Neuron (in vitro differentiated cells): ENCODE measurements around the gene FBXW2.

ENCODE experiments used
- H2AFZ ChIP-seq: one replicate; pipeline ENCODE4 v1.6.1; 2013; ENCODE audit warnings: low read depth, mild to moderate bottlenecking, inconsistent platforms, low read length, moderate library complexity
- H3K27me3 ChIP-seq: one replicate; pipeline ENCODE4 v1.6.1; 2013; ENCODE audit warnings: low read length; ENCODE audit not compliant: insufficient read depth
- H3K36me3 ChIP-seq: one replicate; pipeline ENCODE4 v1.6.1; 2013; ENCODE audit warnings: low read length; ENCODE audit not compliant: insufficient read depth
- H3K4me1 ChIP-seq: one replicate; pipeline ENCODE4 v1.6.1; 2013; ENCODE audit warnings: low read length; ENCODE audit not compliant: insufficient read depth
- H3K4me3 ChIP-seq: 2 replicates; pipeline ENCODE4 v1.5.1; 2013; ENCODE audit warnings: mild to moderate bottlenecking, low read length, moderate library complexity
- H3K9me3 ChIP-seq: one replicate; pipeline ENCODE4 v1.6.1; 2013; ENCODE audit warnings: low read length

FBXW2 gene, protein sequence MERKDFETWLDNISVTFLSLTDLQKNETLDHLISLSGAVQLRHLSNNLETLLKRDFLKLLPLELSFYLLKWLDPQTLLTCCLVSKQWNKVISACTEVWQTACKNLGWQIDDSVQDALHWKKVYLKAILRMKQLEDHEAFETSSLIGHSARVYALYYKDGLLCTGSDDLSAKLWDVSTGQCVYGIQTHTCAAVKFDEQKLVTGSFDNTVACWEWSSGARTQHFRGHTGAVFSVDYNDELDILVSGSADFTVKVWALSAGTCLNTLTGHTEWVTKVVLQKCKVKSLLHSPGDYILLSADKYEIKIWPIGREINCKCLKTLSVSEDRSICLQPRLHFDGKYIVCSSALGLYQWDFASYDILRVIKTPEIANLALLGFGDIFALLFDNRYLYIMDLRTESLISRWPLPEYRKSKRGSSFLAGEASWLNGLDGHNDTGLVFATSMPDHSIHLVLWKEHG

GRCh38 chr9:120792898-120793765 lies at the start of gene FBXW2:
Gene FBXW2 (minus strand): TSS chr9:120793416. CDS start chr9:120788258, 5,158 bp downstream.
- peaks cover 21% of the 10 kb centered on the region for H3K4me1 ChIP-seq
- H2AFZ ChIP-seq = peak within 1 kb of the TSS; percentile 83
- H3K9me3 ChIP-seq = no peaks in the 10 kb centered on the region
- peaks cover 20% of the 10 kb centered on the region for H3K36me3 ChIP-seq
- no peaks in the 10 kb centered on the region for H3K27me3 ChIP-seq
- H3K4me3 ChIP-seq = peak within 1 kb of the TSS; percentile 84

- no peaks in the 10 kb centered on the region for H3K27me3 ChIP-seq
- no peaks in the 10 kb centered on the region for H3K36me3 ChIP-seq
- no peak overlapping the region for H2AFZ ChIP-seq
- peaks cover 11% of the 10 kb centered on the region for H3K9me3 ChIP-seq
- H3K4me3 ChIP-seq = no peak overlapping the region
- H3K4me1 ChIP-seq = peaks cover 8% of the 10 kb centered on the region
Observed at GRCh38 chr9:120841930-120842684, 48.9 kb upstream of the FBXW2 start.

DNA sequence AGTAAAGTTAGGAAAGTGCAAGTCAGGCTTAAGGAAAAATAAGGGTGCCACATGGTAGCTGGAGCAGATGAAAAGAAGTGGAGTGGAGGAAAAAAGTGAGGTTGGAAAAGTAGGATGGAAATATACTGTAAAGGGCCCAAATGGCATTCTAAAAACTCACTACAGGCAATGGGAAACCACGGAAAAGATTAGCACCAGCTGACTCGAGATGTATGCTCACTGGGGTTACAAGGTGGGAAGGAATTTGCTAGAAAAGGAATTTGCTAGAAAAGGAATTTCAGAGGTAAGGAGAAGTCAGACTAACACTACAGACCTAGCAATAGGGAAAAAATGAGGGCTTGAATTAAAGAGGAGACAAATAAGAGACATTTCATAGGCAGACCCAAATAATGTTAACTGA lies 45.9 kb upstream of the FBXW2 start:
- H2AFZ ChIP-seq = no peak overlapping the region
- peaks cover 6% of the 10 kb centered on the region for H3K4me1 ChIP-seq
- no peaks in the 10 kb centered on the region for H3K36me3 ChIP-seq
- H3K9me3 ChIP-seq = peaks cover 11% of the 10 kb centered on the region
- no peak overlapping the region for H3K4me3 ChIP-seq
- H3K27me3 ChIP-seq = no peaks in the 10 kb centered on the region

- no peak overlapping the region for H2AFZ ChIP-seq
- H3K36me3 ChIP-seq = no peaks in the 10 kb centered on the region
- H3K4me1 ChIP-seq = peaks cover 6% of the 10 kb centered on the region
- H3K27me3 ChIP-seq = no peaks in the 10 kb centered on the region
- no peak overlapping the region for H3K4me3 ChIP-seq
- H3K9me3 ChIP-seq = peaks cover 5% of the 10 kb centered on the region
Observed at GRCh38 chr9:120837921-120838320, 44.7 kb upstream of the FBXW2 start.

- Histone ChIP-seq H3K4me1 (peaks cover 5% of the 10 kb centered on the region), H2AFZ (no peak overlapping the region), H3K36me3 (no peaks in the 10 kb centered on the region), H3K9me3 (no peaks in the 10 kb centered on the region), H3K27me3 (no peaks in the 10 kb centered on the region), H3K4me3 (no peak overlapping the region)
Observed at GRCh38 chr9:120833325-120833724, 40.1 kb upstream of the FBXW2 start.

GRCh38 chr9:120832807-120833206 lies 39.6 kb upstream of the FBXW2 start:
- no peaks in the 10 kb centered on the region for H3K36me3 ChIP-seq
- H3K4me1 ChIP-seq = no peaks in the 10 kb centered on the region
- no peaks in the 10 kb centered on the region for H3K9me3 ChIP-seq
- no peak overlapping the region for H2AFZ ChIP-seq
- no peak overlapping the region for H3K4me3 ChIP-seq
- no peaks in the 10 kb centered on the region for H3K27me3 ChIP-seq

GRCh38 chr9:120830865-120831264 lies 37.6 kb upstream of the FBXW2 start:
- H3K9me3 ChIP-seq = no peaks in the 10 kb centered on the region
- no peaks in the 10 kb centered on the region for H3K27me3 ChIP-seq
- H3K4me3 ChIP-seq = no peak overlapping the region
- no peak overlapping the region for H2AFZ ChIP-seq
- H3K4me1 ChIP-seq = no peaks in the 10 kb centered on the region
- H3K36me3 ChIP-seq = no peaks in the 10 kb centered on the region

DNA sequence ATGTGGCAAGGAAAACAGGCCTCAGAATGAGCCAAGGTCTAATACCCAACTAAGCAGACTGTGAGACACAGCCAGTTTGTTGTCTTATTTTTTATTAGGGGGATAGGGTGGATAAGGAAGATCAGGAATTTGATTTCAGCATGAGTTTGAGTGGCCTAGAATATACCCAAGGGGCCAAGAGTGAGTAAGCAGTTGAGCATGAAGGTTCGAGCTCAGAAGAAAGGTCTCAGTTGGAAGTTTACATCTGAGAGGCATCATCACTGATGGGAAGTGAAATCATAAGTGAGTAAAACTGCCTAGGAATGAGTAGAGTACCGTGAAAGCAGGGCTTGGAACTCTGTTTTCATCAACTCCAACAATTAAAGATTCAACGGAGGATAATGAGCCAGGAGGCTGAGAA lies 36.9 kb upstream of the FBXW2 start:
- Histone ChIP-seq H3K9me3 (no peaks in the 10 kb centered on the region), H3K36me3 (no peaks in the 10 kb centered on the region), H3K4me3 (no peak overlapping the region), H3K4me1 (no peaks in the 10 kb centered on the region), H2AFZ (no peak overlapping the region), H3K27me3 (no peaks in the 10 kb centered on the region)

DNA sequence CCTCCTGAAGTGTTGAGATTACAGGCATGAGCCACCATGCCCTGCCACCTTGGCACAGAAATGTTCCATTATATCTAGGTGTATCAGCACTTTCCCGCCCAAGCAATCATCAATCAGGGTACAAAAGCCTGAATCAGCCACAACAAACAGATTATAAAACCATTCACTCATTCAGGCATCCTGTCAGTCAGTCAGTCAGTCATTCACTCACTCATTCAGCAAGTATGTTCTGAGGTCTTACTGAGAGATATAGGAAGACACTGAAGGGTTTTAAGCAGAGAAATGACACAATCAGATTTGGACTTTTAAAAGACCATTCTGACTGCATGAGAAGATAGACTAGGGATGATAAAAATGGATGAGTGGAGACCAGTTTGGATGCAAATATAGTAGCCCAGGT lies 36.4 kb upstream of the FBXW2 start:
- H3K4me3 ChIP-seq = no peak overlapping the region
- no peaks in the 10 kb centered on the region for H3K27me3 ChIP-seq
- no peak overlapping the region for H2AFZ ChIP-seq
- no peaks in the 10 kb centered on the region for H3K9me3 ChIP-seq
- no peaks in the 10 kb centered on the region for H3K36me3 ChIP-seq
- H3K4me1 ChIP-seq = no peaks in the 10 kb centered on the region

DNA sequence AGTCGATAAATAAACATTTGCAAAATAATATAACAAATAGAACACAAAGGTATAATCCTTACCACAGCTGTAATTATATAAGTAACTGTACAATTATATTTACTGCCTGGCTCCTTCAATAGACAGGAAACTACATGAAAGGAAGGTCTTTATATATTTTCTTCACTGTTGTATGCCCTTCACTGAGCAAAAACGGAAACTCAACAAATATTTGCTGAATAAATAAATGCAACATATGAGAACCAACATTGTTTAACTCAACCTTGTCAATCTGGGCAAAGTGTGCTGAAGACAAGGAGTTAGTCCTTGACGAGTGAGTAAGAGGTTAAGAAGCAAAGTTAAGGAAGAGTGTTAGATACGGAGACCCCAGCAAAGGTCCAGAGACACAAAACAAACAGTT lies 26.9 kb upstream of the FBXW2 start:
- no peaks in the 10 kb centered on the region for H3K9me3 ChIP-seq
- H3K27me3 ChIP-seq = no peaks in the 10 kb centered on the region
- H2AFZ ChIP-seq = no peak overlapping the region
- no peaks in the 10 kb centered on the region for H3K4me1 ChIP-seq
- no peaks in the 10 kb centered on the region for H3K36me3 ChIP-seq
- no peak overlapping the region for H3K4me3 ChIP-seq

GRCh38 chr9:120818595-120818994 lies 25.4 kb upstream of the FBXW2 start:
- H3K36me3 ChIP-seq = no peaks in the 10 kb centered on the region

GRCh38 chr9:120815075-120815474 lies 21.9 kb upstream of the FBXW2 start:
- no peaks in the 10 kb centered on the region for H3K27me3 ChIP-seq
- H3K4me1 ChIP-seq = no peaks in the 10 kb centered on the region
- no peaks in the 10 kb centered on the region for H3K36me3 ChIP-seq

More at GRCh38 chr9:120818595-120818994, 25.4 kb upstream of the FBXW2 start:
- no peaks in the 10 kb centered on the region for H3K9me3 ChIP-seq
- H2AFZ ChIP-seq = no peak overlapping the region
- no peak overlapping the region for H3K4me3 ChIP-seq
- H3K27me3 ChIP-seq = no peaks in the 10 kb centered on the region
- H3K4me1 ChIP-seq = no peaks in the 10 kb centered on the region

DNA sequence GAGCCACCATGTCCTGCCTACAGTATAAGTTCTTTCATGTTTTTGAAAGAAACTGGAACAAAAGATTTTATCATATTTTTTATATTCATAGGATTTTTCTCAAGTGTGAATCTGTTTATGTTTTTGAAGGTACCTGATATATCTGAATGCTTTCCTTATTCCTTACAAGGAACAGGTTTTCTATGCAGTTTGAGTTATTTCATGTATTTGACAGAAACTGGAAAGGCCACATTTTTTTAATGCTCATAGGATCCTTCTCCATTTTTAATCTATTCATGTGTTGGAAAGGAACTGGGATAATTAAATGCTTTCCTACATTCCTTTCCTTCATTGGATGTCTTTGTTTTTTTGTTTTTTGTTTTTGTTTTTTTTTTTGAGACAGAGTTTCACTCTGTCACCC lies 15.7 kb upstream of the FBXW2 start:
- H3K36me3 ChIP-seq = no peaks in the 10 kb centered on the region
- H3K4me3 ChIP-seq = no peak overlapping the region
- H3K27me3 ChIP-seq = no peaks in the 10 kb centered on the region
- no peak overlapping the region for H2AFZ ChIP-seq
- H3K4me1 ChIP-seq = no peaks in the 10 kb centered on the region
- peaks cover 7% of the 10 kb centered on the region for H3K9me3 ChIP-seq

More at GRCh38 chr9:120815075-120815474, 21.9 kb upstream of the FBXW2 start:
- H3K4me3 ChIP-seq = no peak overlapping the region
- H2AFZ ChIP-seq = no peak overlapping the region
- H3K9me3 ChIP-seq = no peaks in the 10 kb centered on the region
